CD1c-positive myeloid dendritic cell (primary cell): ENCODE results near the gene INTS7.
"Not testable (repeated sequence)": the region's sequence is repeated elsewhere in the genome, so short reads cannot be mapped to it uniquely, and the experiment has no call there.

Experiments used
- DNase-seq: peaks from one replicate; pipeline ENCODE4 v3.0.0-alpha.2; 2016; ENCODE audit errors: extremely low spot score

Gene INTS7

DNA sequence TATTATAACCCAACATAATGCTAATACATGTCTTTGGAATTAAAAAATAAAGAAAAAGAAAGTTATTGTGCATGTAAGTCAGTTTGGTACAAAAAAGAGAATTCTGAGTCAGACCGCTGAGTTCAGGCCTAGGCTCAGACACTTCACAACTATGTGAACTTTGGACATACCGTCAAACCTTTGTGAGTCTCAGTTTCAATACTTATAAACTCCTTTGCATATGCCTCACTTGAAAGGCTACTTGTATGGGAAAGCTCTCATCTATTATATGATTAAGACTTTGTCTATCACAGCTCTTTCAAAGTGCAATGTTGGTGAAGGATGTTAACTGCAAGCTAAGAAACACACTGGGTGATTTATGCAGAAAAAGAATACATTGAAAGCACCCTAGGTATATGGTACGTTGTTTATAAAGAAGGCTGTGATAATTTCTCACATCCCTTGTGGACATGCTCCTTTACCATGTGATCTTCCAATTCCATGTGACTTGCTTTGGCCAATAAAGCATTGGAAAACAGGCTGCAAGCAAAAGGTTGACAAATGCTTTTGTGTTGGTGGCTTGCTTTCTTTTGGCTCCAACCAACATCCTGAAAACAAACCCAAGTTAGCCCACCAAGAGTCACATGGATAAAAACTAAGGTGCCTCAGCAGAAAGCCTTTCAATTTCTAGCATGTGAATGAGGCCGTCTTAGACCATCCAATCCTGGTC, 49.6 kb downstream of the INTS7 start:
- no peak for DNase-seq

DNA sequence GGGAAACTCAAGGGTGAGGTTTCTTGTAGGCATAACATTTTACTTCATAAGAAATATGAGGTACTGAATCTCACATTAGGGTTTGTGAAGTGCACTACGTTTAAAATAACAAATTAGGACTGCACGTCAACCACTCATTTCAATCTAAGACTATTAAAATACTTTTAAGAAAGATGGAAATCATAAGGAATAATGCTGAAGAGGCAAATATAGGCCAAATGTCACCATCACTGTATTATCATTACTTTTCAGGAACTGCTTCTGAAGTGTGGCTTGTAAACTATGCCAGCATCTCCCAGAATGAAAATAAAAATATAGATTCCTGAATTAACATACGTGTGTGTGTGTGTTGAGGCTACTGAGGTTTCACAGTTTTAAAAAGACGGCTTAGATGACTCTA, 56.8 kb downstream of the INTS7 start:
- DNase-seq: no peak

DNA sequence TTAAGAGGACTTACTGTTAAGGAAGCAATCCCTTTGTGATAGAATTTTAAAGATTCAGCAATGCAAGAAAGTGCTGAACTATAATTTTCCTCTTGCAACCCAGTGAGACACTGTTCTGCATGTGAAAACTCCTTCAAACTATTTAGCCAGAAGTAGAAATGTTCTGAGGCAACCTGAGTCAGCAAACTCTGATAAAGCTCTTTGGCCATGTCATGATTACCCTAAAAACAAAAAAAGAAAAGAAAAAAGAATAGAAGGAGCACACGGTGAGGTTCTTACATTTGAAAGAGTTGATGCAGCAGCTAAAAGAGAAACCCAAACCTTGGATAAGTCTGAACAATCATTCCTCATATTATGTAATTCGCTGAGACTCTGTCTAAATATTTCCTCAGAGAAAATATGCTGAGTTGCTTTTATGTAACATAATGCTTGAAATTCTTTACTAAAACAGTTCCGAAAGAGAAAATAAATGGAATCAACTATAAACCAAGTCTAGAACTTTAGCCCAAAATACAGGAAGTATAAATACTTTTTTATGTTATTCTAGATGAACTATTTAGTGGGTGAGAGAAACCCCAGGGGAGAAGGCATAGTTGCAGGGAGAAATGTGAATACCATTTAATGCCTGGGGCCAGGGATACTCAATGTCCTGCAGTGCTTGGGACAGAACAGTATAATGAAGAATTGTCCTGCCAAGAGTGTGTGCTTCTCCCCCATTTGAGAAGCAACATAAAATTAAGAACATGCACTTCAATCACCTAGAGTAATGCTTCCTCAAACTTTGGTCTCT, 60.0 kb downstream of the INTS7 start:
- no peak for DNase-seq

DNA sequence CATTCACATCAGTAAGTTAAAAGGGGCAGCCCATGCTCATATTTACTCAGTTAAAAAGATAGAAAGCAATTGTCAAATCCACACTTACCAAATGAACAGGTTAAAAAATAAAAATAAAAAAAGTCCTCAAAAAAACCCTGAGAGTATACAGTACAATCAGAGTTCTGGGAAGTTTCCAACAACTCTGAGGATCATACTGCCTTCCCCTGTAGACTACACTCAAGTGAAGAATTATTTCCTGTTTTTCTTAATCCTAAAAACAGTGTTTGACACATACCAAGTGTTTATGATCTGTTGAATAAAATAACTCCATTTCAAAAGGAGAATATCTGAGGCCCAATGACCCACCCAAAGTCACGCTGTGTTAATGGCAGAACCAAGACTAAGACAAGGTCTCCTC, 61.8 kb downstream of the INTS7 start:
- no peak for DNase-seq

DNA sequence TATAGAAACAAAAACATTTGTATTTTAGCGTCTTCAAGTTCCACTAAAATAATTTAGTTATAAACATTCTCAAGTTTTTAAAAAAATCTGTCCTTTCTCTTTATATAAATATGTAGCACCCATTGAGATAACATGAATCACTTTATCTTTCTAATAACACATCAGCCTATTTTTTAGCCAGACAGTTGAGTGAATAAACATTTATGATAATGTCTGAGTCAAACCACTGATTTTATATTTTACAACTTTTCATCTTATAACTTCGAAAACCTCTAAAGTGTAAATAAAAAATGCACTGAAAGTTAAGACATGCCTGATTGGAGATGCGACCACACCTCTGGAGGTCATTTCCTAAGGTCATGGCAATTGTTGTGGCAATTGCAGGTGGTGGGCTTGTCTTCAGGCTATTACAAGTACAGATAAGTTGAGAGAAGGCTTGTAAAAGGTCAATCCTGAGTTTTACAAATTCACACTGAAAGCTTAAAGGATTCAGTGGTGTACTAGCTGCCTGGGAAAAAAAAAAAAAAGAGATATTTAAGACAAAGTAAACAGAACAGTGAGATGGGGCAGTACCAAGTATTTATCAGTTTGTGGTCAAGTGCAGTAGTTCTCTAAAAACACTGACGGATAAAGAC, 67.0 kb downstream of the INTS7 start:
- DNase-seq: no peak

GRCh38 chr1:211967704-211968103, 67.7 kb downstream of the INTS7 start:
- no peak for DNase-seq

GRCh38 chr1:211965108-211965805, 70.1 kb downstream of the INTS7 start:
- DNase-seq: peak; percentile 58

GRCh38 chr1:211959680-211960079, 75.7 kb downstream of the INTS7 start:
- DNase-seq: no peak

DNA sequence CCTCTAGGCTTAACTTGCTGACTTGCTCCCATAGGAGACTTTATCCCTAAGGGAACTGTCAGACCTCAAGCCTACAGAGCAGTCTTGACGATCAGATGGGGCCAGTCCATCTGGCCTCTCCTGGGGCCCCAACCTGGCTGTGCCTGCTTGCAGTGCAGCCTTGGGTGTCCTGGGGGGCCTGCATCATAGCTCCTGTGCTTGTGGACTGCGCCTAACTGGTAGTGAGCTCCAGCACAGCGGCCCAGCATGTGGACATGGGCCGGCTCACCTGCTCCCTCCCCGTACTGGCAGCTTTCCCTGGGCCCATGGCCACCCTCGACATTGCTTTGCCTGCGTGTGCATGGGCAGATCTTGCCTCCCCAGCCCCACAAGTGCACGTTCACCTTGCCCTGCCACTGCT, 76.1 kb downstream of the INTS7 start:
- no peak for DNase-seq

DNA sequence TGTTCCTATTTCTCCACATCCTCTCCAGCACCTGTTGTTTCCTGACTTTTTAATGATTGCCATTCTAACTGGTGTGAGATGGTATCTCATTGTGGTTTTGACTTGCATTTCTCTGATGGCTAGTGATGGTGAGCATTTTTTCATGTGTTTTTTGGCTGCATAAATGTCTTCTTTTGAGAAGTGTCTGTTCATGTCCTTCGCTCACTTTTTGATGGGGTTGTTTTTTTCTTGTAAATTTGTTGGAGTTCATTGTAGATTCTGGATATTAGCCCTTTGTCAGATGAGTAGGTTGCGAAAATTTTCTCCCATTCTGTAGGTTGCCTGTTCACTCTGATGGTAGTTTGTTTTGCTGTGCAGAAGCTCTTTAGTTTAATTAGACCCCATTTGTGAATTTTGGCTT, 81.3 kb downstream of the INTS7 start:
- not testable (repeated sequence) for DNase-seq

GRCh38 chr1:211953543-211953942, 81.8 kb downstream of the INTS7 start:
- not testable (repeated sequence) for DNase-seq

- DNase-seq: no peak
Observed at GRCh38 chr1:211952299-211952698, 83.1 kb downstream of the INTS7 start.

DNA sequence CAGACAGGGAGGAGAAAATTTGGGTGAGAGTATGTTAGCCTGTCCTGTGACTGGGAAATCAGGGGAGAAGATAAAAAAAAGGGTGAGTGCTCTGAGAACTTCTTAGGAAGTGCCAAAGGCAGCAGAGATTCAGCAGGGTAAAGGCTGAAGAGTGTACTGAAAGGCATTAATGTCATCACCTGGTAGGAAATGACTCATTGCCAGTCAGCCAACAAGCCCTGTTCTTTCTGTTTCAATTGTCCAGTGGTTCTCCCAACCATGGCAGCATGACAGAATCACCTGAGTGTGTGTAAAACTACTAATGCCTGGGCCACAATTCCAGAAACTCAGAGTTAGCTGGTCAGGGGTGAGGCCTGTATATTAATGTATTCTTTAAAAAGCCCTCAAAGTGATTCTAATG, 83.5 kb downstream of the INTS7 start:
- DNase-seq: no peak

DNA sequence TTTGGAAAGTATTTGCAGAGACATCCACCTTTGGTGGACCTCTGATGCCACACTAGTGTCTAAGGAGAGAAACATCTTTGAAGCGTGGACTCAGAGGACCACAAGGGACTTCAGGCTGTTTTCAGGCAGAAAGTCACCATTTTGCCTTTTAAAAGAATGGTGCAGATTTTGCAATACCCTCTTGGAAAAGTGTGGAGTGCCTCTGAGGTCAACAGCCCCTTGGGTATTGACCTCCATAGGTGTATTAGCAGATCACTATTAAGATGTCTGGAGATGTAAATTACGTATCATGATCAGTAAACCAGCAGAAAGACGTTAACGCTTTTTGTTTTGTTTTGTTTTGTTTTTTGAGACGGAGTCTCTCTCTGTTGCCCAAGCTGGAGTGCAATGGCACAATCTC, 87.0 kb downstream of the INTS7 start:
- no peak for DNase-seq

DNA sequence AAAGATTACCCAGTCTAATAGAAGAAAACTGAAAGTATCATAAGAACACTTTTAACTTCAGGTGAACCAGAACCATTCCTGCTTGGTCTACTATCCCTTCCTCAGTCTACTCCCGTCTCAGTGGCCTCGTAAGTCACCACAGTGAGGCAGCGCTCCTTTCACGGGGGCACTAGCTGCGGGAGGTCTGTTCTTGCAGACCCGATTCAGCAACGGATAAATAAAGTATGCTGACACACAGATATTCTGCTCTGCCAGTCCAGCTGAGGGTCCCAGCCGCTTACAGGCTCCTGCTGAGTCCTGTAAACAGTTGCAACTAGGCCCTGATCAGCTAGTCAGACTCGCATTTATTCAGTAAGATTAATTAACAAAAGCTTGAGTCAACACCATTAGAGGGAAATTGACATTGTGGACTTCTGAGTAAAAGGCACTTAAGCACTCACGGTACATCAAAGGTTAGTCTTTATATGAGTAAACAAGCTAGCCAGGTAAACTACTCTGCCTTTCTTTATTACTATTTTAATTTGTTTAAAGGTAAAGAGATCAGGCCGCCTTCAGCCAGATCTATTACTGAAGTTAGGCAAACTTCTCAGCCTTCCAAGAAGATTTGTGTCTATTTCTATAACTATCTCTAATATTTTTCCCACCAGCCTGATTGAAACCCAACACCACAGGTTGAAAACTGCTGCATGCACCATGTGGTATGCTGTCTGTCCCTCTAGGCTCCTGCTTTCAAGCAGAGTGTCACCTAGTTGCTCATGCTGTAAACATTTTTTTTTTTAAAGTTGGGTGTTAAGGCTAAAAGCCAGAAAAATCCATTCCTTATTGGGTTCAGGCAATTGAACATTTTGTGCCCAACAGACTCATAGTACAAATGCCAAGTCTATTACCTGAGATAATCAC, 87.7 kb downstream of the INTS7 start:
- no peak for DNase-seq

DNA sequence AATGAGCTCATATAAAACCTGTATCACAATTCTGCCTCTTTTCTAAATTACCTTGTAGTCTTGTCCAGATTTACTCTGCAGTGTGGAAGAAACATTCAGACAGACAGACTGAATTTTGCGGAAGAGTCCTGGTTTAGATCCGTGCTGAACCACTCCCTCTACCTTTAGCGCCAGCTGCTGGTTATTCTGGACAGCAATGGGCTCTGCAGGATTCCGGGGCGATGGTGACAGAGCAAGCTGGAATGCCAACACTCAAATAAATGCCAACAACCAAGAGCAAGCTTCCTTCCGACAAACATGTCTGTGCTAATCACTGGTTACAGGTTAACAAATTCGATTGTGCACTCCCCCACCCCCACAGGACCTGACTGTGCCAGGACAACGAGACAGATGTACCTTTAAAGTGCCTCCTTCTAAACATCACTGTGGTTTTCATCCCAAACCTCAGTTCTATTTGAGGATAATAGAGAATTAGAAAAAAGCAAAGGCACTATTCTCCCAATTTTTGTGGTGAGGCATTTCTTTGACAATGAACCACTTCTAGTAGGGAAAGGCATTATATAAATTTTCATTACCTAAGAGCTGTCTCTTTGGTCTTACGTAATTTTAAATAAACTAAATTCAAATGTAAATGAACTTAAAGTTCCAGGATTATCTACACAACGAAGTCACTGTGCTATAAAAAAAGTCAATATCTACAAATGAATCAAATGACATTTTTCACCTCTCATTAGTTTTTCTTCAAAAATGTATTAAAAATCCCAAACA, 90.4 kb downstream of the INTS7 start:
- no peak for DNase-seq

GRCh38 chr1:211942583-211942982, 92.8 kb downstream of the INTS7 start:
- no peak for DNase-seq

DNA sequence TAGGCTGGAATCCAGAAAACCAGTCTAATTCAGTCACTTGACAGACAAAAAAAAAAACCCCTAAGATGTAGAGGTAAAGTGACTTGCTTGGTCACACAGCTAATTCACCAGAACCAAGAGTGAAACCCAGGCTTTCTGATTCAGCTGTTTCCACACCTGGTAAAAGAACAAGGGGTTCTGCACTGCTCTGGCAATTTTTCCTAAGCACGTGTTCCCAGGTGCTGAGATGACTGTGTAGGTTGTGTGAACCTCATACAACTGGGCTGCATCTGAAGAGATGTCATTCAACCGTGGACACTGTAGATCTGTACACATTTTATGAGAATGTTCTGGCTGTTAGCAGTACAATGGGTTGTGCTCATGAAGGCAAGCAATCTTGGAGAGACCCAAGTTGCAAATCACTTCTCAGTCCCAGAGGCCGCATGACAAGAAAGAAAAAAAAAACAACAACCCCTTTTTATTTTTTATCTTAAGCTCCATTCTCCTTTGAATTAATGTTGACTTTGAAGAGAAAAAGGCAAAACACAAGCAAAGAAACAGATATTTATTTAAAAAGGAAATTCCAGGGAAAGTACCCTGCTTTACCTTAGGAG, 95.4 kb downstream of the INTS7 start:
- DNase-seq: no peak

DNA sequence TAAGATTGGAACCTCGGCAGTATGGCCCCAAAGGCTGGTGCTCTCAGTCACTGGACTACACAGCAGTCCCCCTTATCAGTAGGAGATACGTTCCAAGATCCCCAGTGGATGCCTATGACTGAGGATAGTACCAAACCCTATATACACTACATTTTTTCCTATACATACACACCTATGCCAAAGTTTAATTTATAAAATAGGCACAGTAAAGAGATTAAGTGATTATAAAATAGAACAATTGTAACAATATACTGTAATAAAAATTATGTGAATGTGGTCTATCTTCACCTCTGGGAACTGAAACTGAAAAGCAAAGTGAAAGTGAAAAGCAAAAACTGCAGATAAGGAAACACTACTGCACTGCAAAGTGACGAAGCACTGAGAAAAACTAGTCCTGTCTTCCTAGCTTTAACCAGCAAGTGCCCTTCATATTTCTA, 96.8 kb downstream of the INTS7 start:
- DNase-seq: peak; percentile 35

- not testable (repeated sequence) for DNase-seq
Observed at GRCh38 chr1:211937422-211937821, 97.9 kb downstream of the INTS7 start.
